Muscle of leg (tissue), 11 donors: ENCODE data around the gene USP24. TPM values are rescaled to one million over a fixed set of nuclear protein-coding genes. Genes with fewer than 3 reads are reported as not detected.
"Not testable (repeated sequence)": the region's sequence is repeated elsewhere in the genome, so short reads cannot be mapped to it uniquely, and the experiment has no call there.

ENCODE experiments used
- DNase-seq: peaks from one replicate; pipeline ENCODE4 v3.0.0; 2013
- H3K27ac ChIP-seq: one replicate; pipeline ENCODE4 v1.5.1; 2013; ENCODE audit warnings: mild to moderate bottlenecking, low read length, control low read depth
- H3K27me3 ChIP-seq: one replicate; pipeline ENCODE4 v1.6.1; 2013; ENCODE audit warnings: low read length; ENCODE audit not compliant: control insufficient read depth, insufficient read depth
- H3K36me3 ChIP-seq: one replicate; pipeline ENCODE4 v1.6.1; 2013; ENCODE audit warnings: low read length; ENCODE audit not compliant: control insufficient read depth, insufficient read depth
- H3K4me1 ChIP-seq: one replicate; pipeline ENCODE4 v1.6.1; 2013; ENCODE audit warnings: low read length; ENCODE audit not compliant: control insufficient read depth, insufficient read depth
- H3K4me3 ChIP-seq: one replicate; pipeline ENCODE4 v1.5.1; 2013; ENCODE audit warnings: low read length, control low read depth
- H3K9me3 ChIP-seq: replicated peaks from 2 replicates; pipeline ENCODE4 v1.6.1; 2013; ENCODE audit warnings: low read depth, low read length; ENCODE audit not compliant: control insufficient read depth
- WGBS: methylation state at CpG from one replicate; pipeline ENCODE4 v1.1.5; 2013; ENCODE audit warnings: missing lambda C conversion rate; ENCODE audit not compliant: insufficient coverage; 5-methylcytosine and 5-hydroxymethylcytosine counted together
- polyA plus RNA-seq, 8 donors: library from polyadenylated mRNA; unstranded; fragments of 120-200 nt; gene quantifications; one replicate each; pipeline versions ENCODE4 v1.2.1 to v1.2.3, GENCODE V29; 2013; ENCODE audit warnings: inconsistent platforms in 1 of 8, low replicate concordance in 1 of 8; ENCODE audit not compliant: insufficient read length in 8 of 8, insufficient read depth in 1 of 8
- total RNA-seq: library from RNA; stranded (reverse); fragments of 120-200 nt; gene quantifications from one replicate; pipeline ENCODE4 v1.2.4, GENCODE V29; 2013

The USP24 gene
- total and polyA plus RNA-seq, 9 donors = 31.0 to 54.1 (median 36.3) TPM

DNA sequence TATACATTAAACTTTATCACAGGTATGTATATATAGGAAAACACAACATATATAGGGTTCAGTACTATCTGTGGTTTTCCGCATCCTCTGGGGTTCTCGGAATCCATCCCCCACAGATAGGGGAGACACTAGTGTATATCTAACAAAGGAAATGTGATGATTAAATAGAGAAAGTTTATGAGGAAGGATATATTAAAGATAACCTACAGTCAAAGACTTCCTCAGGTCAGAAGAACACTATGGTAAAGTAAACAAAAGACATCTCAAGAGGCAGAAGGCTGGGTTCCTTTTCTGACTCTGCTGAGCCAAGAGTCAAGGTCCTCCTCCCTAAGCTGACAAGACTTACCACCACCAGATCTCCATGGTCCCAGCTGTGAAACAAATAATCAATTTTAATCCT, 12.1 kb downstream of the USP24 start:
- Histone ChIP-seq H3K27ac (no peak overlapping the region), H3K9me3 (no peaks in the 10 kb centered on the region), H3K4me3 (no peak overlapping the region), H3K27me3 (no peaks in the 10 kb centered on the region), H3K36me3 (peaks cover 3% of the 10 kb centered on the region), H3K4me1 (peaks cover 4% of the 10 kb centered on the region)
- no CpG with 5 or more reads among the region's 2 CpGs for WGBS
- no peak for DNase-seq

GRCh38 chr1:55200667-55201066, 14.5 kb downstream of the USP24 start:
- Histone ChIP-seq H3K4me3 (no peak overlapping the region), H3K27me3 (no peaks in the 10 kb centered on the region), H3K4me1 (peaks cover 9% of the 10 kb centered on the region), H3K36me3 (peaks cover 4% of the 10 kb centered on the region), H3K27ac (no peak overlapping the region), H3K9me3 (no peaks in the 10 kb centered on the region)
- DNase-seq = no peak
- WGBS = no CpG with 5 or more reads among the region's 2 CpGs

DNA sequence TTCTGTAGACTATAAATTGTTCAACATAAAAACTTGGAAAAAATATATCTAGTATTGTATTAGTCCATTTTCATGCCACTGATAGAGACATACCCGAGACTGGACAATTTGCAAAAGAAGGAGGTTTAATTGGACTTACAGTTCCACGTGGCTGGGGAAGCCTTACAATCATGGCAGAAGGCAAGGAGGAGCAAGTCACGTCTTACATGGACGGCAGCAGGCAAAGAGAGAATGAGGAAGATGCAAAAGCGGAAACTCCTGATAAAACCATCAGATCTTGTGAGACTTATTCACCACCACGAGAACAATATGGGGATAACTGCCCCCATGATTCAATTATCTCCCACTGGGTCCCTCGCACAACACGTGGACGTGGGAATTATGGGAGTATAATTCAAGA, 15.4 kb downstream of the USP24 start:
- WGBS = 88% methylated on average over 3 of the region's 9 CpGs
- H3K9me3 ChIP-seq = not testable (repeated sequence)

DNA sequence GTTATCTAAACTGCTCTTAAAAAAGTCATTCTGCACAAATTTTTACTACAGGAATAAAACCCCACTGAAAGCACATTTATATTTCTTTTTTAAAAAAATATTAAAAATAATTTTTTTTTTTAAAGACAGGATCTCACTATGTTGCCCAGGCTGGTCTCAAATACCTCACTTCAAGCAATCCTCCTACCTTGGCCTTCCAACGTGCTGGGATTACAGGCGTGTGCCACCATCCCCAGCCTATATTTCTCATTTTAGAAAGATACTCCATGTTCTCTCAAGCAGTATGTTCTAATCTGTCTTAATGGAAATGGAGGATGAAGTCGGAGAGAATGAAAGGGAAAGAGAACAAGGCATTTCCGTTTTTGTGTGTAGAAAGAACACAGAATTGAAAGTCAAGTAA, 17.1 kb downstream of the USP24 start:
- H3K4me1 ChIP-seq = peaks cover 4% of the 10 kb centered on the region
- H3K9me3 ChIP-seq = no peaks in the 10 kb centered on the region
- WGBS = 100% methylated on average over 2 of the region's 4 CpGs
- no peaks in the 10 kb centered on the region for H3K27me3 ChIP-seq
- H3K4me3 ChIP-seq = no peak overlapping the region
- no peak overlapping the region for H3K27ac ChIP-seq
- peaks cover 4% of the 10 kb centered on the region for H3K36me3 ChIP-seq
- DNase-seq = no peak

More for the DNA sequence above, 15.4 kb downstream of the USP24 start:
- not testable (repeated sequence) for H3K4me3 ChIP-seq, H3K4me1 ChIP-seq, DNase-seq, H3K36me3 ChIP-seq, H3K27me3 ChIP-seq, H3K27ac ChIP-seq

- H3K9me3 ChIP-seq = no peaks in the 10 kb centered on the region
- no peaks in the 10 kb centered on the region for H3K27me3 ChIP-seq
- peaks cover 4% of the 10 kb centered on the region for H3K4me1 ChIP-seq
- H3K4me3 ChIP-seq = no peak overlapping the region
- 92% methylated on average over 1 of the region's 1 CpG for WGBS
- no peak overlapping the region for H3K27ac ChIP-seq
- H3K36me3 ChIP-seq = peaks cover 4% of the 10 kb centered on the region
- no peak for DNase-seq
Observed at GRCh38 chr1:55197099-55197498, 18.1 kb downstream of the USP24 start.

DNA sequence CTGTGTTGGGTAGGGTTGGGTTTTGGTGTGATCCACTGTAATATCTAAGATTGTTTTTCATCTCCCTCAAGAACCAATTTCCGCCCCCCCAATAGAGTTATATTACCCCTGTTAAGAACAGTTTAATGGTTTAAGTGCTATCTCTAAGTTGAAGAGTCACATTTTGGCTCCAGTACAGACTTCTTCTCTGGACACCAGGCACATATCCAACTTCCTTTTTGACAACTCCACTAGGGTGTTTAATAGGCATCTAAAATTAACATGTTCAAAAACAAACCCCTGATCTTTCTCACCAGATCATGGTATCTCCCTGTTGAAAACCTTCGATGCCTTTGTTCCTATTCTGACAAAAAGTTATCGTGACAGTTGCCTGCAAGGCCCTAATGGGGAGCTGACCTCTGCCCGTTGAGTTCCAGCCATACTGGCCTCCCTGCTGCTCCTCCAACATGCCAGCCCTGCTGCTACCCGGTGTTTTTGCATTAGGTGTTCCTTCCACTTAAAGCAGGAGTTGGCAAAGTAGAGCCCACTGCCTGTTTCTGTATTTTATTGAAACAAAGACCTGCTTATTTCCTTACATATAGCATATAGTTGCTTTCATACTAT, 18.6 kb downstream of the USP24 start:
- H3K4me1 ChIP-seq = peaks cover 4% of the 10 kb centered on the region
- no peak overlapping the region for H3K4me3 ChIP-seq
- WGBS = 89% methylated on average over 3 of the region's 5 CpGs
- no peaks in the 10 kb centered on the region for H3K9me3 ChIP-seq
- no peak overlapping the region for H3K27ac ChIP-seq
- H3K36me3 ChIP-seq = peaks cover 4% of the 10 kb centered on the region
- H3K27me3 ChIP-seq = no peaks in the 10 kb centered on the region
- DNase-seq = peak; percentile 35

- H3K27me3 ChIP-seq = no peaks in the 10 kb centered on the region
- H3K9me3 ChIP-seq = no peaks in the 10 kb centered on the region
- 83% methylated on average over 1 of the region's 3 CpGs for WGBS
- no peak overlapping the region for H3K4me3 ChIP-seq
- H3K4me1 ChIP-seq = peaks cover 4% of the 10 kb centered on the region
- peaks cover 4% of the 10 kb centered on the region for H3K36me3 ChIP-seq
- no peak for DNase-seq
- no peak overlapping the region for H3K27ac ChIP-seq
Observed at GRCh38 chr1:55195521-55196233, 19.5 kb downstream of the USP24 start.

DNA sequence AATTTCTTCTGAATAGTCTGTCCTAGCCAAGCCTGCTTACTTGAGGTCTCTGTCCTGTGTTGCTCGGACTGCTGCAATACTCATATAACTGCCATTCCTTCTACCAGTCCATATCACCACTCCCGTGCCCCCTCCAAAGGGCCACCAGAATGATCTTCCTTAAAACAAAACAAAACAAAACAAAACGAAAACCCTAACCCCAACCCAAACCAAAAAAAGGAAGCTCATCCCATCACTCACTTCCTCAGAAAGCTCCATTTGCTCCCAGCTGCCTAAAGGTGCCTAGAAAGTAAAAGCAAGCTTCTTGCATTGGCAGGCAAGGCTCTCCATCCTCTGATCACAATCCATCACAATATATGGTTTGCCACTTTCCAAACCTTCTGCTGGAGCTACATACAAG, 20.3 kb downstream of the USP24 start:
- 82% methylated on average over 2 of the region's 3 CpGs for WGBS
- Histone ChIP-seq H3K9me3 (no peaks in the 10 kb centered on the region), H3K4me1 (peaks cover 4% of the 10 kb centered on the region), H3K27ac (no peak overlapping the region), H3K4me3 (no peak overlapping the region), H3K27me3 (no peaks in the 10 kb centered on the region), H3K36me3 (peaks cover 4% of the 10 kb centered on the region)
- DNase-seq = no peak

GRCh38 chr1:55192093-55192492, 23.1 kb downstream of the USP24 start:
- no peak overlapping the region for H3K27ac ChIP-seq
- H3K4me1 ChIP-seq = peaks cover 4% of the 10 kb centered on the region
- H3K4me3 ChIP-seq = no peak overlapping the region
- no CpG with 5 or more reads among the region's 1 CpG for WGBS
- H3K36me3 ChIP-seq = no peaks in the 10 kb centered on the region
- H3K9me3 ChIP-seq = peaks cover 2% of the 10 kb centered on the region
- no peaks in the 10 kb centered on the region for H3K27me3 ChIP-seq
- DNase-seq = no peak

DNA sequence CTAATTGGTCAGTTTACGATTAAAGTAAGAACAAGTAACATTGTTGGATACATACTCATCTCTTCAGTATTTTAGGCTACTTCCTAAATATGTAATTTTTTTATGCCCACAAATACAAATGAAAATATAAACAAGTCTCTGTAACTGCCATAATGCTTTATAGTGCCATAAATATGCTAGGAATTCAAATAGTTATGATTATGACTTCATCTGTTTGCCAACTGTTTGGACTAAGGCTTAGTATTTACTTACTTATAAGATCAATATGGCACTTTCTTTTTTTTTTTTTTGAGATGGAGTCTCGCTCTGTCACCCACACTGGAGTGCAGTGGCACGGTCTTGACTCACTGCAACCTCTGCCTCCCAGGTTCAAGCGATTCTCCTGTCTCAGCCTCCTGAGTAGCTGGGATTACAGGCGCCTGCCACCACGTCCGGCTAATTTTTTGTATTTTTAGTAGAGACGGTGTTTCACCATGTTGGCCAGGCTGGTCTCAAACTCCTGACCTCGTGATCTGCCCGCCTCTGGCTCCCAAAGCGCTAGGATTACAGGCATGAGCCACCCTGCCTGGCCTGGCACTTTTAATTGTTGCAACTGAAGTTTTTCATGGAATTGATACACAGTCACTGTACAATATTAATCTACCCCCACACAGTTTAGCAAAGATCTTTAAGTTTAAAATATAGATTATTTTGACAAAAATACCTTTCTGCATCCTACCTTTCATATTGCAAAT, 23.8 kb downstream of the USP24 start:
- not testable (repeated sequence) for DNase-seq, H3K4me1 ChIP-seq, H3K27me3 ChIP-seq, H3K27ac ChIP-seq, H3K4me3 ChIP-seq, H3K36me3 ChIP-seq, H3K9me3 ChIP-seq
- WGBS = 97% methylated on average over 4 of the region's 11 CpGs
